GM18519 (cell line): Measurements from ENCODE around the gene OCA2.

Source experiments
- ATAC-seq: cut with Tn5 transposase; IDR thresholded peaks from one replicate; pipeline ENCODE4 v1.9.1; 2021; ENCODE audit warnings: mild to moderate bottlenecking, moderate library complexity; ENCODE audit not compliant: unreplicated experiment, low FRiP score

Gene OCA2

GRCh38 chr15:27894645-27895044, 204.5 kb downstream of the OCA2 start:
- ATAC-seq = no peak

GRCh38 chr15:27889258-27889657, 209.9 kb downstream of the OCA2 start:
- ATAC-seq = no peak

GRCh38 chr15:27885201-27885600, 213.9 kb downstream of the OCA2 start:
- no peak for ATAC-seq

- no peak for ATAC-seq
These were observed 214.4 kb downstream of the OCA2 start for GRCh38 chr15:27884726-27885125.

GRCh38 chr15:27878841-27879240, 220.3 kb downstream of the OCA2 start:
- no peak for ATAC-seq

GRCh38 chr15:27873828-27874227, 225.3 kb downstream of the OCA2 start:
- ATAC-seq = no peak

GRCh38 chr15:27873039-27873438, 226.1 kb downstream of the OCA2 start:
- no peak for ATAC-seq

- no peak for ATAC-seq
These were observed 226.8 kb downstream of the OCA2 start for GRCh38 chr15:27872355-27872754.

GRCh38 chr15:27871902-27872260, 227.2 kb downstream of the OCA2 start:
- no peak for ATAC-seq

- ATAC-seq = no peak
These were observed 227.8 kb downstream of the OCA2 start for GRCh38 chr15:27871078-27871901.

GRCh38 chr15:27870320-27870719, 228.8 kb downstream of the OCA2 start:
- no peak for ATAC-seq

- ATAC-seq = no peak
These were observed 229.3 kb downstream of the OCA2 start for GRCh38 chr15:27869697-27870281.

GRCh38 chr15:27868828-27869404, 230.2 kb downstream of the OCA2 start:
- no peak for ATAC-seq

GRCh38 chr15:27867861-27868260, 231.3 kb downstream of the OCA2 start:
- ATAC-seq = no peak

GRCh38 chr15:27866505-27867165, 232.5 kb downstream of the OCA2 start:
- ATAC-seq = no peak

GRCh38 chr15:27865926-27866325, 233.2 kb downstream of the OCA2 start:
- no peak for ATAC-seq

- no peak for ATAC-seq
These were observed 233.7 kb downstream of the OCA2 start for GRCh38 chr15:27865323-27865922.

- ATAC-seq = no peak
These were observed 234.4 kb downstream of the OCA2 start for GRCh38 chr15:27864719-27865118.

- ATAC-seq = no peak
These were observed 235.0 kb downstream of the OCA2 start for GRCh38 chr15:27864086-27864485.

GRCh38 chr15:27863000-27863399, 236.1 kb downstream of the OCA2 start:
- ATAC-seq = no peak

GRCh38 chr15:27861171-27861570, 237.9 kb downstream of the OCA2 start:
- ATAC-seq = no peak
